Non-pigmented ciliary epithelial cell (primary cell): Measurements from ENCODE around the gene PLXNA4.

Experiments used
- DNase-seq: peaks from one replicate; pipeline ENCODE4 v3.0.0-alpha.2; 2010; ENCODE audit warnings: low read depth

The PLXNA4 gene

DNA sequence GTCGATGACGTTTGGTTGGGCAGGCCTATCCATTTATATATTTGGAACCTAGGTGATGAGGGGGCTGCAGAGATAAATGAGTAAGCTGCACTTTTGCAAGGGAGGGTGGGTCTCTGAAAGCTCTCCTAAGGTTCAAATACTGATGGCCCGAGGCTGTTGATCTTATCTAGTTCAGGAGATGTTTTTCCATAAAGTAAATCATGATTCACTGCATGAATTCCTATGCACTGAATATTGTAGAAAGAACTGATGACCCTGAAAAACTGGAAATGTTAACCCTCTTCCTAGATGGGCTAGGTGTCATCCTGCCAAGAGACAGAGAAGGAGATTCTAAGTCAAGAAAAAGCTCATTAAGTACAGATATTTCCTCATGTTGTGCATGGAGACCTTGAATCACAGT, 459.9 kb downstream of the PLXNA4 start:
- DNase-seq, result no peak

DNA sequence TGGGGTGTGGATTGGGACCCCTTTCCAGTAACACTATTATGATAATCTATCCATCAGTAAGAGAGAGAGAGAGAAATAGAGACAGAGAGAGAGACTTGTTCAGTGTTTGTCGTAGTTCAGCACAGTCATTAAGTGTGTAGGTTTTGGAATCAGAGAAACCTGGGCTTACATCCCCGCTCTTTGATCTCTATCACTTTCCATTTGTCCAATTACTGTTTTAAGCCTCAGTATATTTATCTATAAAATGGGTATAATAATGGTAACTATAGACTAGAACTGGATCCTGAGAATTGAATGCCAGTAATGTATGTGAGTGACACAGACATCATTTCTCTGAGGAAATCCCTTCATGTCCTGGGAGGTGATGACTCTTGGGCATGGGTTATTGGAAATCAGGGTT, 460.5 kb downstream of the PLXNA4 start:
- DNase-seq, result no peak

DNA sequence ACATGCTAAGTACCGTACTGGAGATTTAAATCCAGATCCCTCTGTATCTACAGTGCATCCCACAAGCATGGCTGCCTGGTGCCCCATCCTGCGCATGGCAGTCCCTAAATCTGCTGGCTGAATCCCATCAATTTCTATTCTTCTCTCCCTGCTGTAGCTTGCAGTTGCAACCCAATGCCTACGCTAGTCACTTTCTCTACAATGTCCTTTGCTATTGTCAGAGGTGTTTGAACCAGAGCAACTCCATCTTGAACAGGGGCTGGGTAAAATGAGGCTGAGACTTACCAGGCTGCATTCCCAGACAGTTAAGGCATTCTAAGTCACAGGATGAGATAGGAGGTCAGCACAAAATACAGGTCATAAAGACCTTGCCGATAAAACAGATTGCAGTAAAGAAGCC, 461.2 kb downstream of the PLXNA4 start:
- no peak for DNase-seq

DNA sequence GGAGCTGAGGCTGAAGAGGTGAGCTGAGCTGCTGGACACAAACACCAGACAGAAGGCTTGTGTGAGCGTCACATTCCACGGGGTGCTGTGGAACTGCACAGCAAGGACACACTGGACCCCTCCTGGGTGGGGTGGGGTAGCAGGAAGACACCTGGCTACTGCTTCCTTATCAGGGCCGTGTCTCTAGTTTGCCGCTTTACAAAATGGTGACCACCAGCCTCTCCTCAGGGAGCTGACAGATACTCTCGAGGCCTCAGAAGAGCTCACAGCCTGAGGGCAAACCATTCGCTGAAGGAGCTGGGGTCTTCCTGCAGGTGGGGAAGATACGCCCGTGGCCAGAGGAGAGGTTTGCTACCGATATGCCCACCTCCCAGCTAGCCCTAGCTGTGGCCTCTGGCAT, 461.9 kb downstream of the PLXNA4 start:
- DNase-seq, result no peak

DNA sequence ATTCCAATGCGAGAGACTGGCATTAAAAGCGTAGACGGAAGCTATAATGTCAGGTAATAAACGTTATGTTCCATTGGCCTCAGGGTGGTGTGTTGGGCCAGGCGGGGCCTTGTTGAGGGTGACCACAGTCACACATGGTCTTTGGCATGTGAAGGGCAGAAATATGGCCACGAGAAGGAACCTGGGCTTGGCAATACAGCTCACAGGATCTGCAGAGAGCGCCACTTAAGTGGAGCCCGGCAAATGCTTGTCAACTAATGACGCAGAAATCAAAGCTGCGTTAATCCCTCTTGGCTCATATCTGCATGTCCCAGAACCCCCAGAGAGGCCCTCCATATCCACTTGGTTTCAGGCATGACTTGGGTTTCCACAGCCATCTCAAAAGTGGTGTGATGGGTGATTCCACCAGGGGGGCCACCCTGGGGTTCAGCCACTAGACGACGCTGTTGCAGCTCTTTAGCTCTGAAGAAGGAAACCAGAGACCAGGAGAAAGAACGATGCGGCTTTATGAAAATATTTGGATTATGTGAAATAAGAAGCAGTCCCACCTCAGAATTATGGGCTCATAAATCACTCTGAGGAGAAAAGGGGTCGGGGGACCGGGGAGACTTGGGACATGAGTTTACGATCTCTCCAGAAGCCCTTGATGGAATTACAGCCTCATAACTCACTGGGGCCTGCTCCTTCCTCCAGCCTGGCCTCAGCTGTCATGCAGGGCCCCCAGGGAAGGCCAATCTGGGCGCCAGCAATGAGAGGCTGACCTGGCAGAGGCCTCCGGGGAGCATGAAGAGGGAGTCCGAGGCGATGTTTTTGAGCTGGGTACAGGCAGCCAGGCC, 462.5 kb downstream of the PLXNA4 start:
- DNase-seq, result no peak

DNA sequence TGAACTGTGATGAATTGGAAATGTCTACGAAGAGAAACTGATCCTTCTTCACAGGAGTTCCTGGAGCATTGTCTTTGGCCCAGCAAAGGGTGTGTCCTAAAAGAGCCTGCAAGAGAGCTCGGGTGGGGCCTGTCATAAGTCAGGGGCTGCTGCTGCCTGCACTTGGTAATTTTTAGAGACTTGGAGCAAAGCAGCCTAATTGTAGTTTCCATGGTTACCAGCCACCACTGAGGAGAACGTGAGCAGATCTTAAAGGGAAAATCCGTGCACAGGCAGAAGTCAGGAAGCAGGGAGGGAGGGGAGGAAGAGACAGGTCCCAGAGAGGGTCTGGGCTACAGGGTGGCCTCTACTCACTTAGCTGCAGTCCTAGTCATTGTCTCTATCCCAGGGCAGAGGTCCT, 463.6 kb downstream of the PLXNA4 start:
- DNase-seq, result no peak

DNA sequence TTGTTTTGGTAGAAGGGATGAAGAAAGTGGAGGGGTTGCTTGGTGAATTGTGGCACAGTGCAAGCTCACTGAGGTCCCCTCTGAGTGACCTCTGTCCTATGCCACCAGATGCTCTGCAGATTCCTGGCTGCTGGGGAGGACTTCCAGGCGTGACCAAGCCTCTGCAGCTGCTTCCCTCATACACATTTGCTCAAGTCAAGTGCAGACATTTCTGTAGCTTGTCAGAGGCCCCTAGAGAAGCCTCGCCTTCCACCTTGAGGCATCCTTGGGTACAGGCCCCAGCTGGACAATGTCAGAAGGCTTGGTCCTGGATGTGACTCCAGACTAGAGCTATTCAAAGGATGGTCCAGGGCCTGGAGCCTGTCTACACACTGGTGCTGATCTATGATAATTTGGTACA, 464.2 kb downstream of the PLXNA4 start:
- DNase-seq, result no peak

DNA sequence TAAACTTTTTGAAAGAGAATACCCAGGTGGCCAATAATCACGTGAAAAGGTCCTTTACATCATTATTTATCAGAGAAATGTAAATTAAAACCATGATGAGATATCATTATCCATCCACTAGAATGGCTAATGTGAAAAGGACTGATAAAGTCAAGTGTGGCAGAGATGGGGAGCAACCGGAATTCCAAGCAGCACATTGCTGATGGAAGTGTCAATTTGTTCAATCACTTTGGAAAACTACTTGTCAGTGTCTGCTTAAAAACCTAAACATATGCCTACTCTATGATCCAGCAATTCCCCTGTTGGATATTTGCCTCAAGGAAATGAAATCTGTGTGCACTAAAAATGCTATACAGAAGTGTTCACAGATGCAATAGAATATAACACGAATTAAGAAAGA, 465.6 kb downstream of the PLXNA4 start:
- no peak for DNase-seq

DNA sequence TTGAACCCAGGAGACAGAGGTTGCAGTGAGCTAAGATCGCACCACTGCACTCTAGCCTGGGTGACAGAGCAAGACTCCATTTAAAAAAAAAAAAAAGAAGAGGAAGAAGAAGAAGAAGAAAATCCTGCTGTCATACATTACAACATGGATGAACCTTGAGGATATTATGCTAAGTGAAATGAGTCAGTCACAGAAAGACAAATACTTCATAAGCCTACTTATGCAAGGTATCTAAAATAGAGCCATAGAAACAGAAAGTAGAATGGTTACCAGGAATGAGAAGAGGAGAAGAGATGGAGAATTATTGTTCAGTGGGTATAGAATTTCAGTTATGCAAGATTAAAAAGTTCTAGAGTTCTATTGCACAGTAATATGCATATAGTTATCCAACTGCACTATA, 466.5 kb downstream of the PLXNA4 start:
- no peak for DNase-seq

DNA sequence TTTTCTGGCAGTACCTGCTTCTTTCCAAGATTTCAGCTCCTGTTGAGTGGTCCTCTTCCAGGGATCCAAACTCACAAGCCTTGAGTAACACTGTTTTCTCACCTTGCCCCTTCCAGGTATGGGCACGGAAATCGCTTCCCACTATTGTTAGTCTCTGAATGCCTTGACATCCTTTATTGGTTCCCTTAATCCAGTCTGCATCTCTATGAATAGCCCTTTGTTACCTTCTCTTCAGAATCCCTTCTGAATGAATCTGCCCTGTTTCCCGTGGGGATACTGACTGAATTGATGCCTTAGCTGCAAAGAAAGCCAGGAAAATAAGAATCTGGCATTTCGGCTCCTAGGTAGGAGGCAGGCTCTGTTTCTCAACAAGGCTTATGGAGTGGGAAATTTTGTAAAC, 467.7 kb downstream of the PLXNA4 start:
- no peak for DNase-seq

DNA sequence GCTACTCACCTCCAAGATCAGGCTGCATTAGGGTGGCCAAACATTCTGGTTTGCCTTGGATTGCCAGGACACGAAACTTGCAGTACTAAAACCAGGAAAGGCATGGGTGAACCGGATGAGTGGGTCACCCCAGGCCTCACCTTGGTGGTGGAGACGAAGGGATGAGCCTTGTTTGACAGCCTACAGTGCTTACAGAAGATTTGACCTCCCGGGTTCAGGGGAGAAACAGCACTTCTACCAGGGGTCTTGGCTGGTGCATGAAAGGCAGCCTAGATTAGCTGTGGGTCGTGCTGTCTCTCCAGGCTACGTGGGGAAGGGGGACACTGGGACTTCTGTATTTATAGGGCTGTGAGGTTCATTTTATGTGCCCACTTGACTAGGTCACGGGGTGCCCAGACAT, 469.8 kb downstream of the PLXNA4 start:
- DNase-seq, result no peak

DNA sequence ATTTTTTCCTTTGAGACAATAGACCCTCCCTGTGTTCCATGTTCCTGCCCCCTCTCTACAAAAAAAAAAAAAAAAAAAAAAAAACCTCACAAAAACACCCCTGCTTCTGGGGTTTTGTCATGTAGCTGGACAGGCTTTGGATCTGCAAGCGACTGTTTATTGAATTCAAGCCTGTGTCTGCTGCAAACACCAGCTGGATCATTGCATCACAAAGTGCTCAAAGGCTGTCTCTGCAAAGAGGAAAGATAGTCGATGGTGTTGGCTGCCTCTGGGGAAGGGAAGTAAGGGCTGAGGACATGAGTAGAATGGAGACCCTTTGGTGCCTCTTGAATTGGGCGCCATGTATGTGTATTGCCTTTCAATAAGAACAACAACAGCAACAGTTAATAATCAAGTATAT, 471.2 kb downstream of the PLXNA4 start:
- DNase-seq, result no peak

DNA sequence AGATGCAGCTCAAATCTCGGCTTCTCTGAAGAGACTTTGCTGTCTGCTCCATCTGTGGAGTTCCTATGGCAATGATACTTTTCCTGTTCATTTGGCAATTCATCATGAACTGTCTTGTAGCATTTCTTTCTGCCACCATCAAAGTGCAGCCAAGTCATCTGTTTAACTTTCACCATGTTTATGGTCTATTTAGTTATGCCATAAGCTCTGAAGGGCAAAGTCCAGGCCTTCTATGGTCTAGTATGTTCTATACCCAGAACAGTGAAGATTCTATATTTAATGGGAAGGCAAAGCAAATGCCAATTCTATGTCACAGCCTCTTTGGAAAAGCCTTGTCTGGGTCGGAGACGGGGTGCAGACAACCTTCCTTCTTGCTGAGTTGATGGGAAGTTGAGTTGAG, 472.6 kb downstream of the PLXNA4 start:
- DNase-seq, result no peak

DNA sequence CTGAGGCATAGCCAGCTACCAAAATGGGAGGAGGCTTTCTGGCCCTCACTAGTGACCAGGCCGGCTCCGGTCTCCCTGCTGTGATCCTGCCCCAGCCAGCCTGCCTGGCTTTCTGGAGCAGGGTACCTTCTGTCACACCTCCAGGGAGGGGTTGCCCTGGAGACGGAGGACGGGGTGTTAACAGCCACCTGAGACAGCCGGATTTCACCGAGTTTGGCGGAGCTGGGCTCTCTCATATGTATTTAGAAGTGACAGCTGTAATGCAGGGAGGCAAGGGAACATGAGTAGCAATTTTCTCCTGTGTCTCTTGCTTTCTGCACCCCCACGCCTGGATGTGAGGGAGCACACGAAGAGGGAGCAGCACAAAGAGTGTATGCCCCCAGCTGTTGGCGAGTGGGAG, 473.3 kb downstream of the PLXNA4 start:
- DNase-seq, result no peak

DNA sequence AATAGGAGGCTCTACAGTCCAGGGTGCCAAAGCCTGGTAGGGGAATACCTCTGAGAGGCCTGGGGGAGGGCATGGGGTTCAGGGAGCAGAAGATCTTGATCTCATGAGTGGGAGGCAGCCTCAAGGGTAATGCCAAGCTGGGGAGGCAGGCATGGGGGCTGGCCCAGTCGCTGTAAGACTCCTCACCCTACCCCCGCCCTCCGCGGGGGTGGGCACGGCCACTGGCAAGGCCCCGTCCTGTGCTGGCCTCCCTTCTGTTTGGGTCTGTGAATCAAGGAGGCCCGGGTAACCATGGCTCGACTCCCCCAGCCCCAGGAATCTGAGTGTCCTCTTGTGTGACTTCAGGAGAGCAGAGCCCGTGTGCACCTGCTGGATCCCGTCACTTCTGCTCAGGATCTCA, 473.9 kb downstream of the PLXNA4 start:
- no peak for DNase-seq

DNA sequence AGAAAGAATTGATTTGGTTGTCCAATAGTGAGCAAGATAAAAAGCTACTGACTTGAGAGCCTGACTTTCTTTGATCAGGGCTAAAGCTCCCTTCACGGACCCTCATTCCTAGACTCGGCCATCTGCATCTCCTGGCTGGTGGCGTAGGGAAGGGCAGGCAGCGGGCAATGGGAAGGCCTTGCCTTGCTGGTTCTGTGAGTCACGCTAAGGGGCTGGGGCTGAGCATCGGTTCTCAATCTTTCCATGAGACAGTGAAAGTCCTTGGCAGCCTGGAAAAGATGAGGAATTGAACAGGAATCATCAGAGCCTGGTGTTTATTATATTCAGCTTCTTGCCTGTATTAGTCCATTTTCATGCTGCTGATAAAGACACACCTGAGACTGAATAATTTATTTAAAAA, 475.3 kb downstream of the PLXNA4 start:
- no peak for DNase-seq

DNA sequence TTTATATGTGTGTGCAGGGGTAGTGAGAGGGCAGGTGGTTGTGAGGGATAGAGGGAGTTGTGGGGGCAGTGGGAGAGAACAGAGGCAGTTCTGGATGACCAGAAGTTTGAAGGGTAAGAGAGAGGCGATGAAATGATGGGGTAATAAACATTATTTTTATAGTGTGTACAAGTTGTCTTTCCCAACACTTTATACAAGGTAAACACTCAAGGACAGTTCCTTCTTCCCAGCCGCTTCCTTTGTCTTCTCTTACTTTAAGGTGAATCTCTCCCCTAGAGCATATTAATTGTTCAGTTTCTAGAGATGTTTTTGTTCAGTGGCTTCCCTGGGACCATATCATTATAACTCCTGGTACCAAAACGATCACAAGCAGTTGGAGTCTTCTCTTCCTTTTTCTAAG, 475.8 kb downstream of the PLXNA4 start:
- no peak for DNase-seq

DNA sequence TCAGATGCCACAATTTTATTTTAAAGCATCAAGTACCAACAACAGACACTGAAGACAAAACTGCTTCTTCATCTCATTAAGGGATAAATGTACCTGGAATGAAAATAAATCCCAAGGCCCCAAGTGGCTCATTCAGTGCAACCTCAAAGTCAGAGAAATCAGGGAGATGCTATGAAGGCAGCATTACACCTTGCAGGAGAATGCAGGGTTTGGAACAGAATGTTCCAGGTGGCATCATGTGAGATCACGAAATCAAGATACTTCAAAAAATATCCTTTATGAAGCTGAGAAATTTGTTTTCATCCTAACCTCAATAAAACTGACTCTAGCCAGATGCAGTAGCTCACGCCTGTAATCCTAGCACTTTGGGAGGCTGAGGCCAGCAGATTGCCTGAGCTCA, 477.1 kb downstream of the PLXNA4 start:
- no peak for DNase-seq

DNA sequence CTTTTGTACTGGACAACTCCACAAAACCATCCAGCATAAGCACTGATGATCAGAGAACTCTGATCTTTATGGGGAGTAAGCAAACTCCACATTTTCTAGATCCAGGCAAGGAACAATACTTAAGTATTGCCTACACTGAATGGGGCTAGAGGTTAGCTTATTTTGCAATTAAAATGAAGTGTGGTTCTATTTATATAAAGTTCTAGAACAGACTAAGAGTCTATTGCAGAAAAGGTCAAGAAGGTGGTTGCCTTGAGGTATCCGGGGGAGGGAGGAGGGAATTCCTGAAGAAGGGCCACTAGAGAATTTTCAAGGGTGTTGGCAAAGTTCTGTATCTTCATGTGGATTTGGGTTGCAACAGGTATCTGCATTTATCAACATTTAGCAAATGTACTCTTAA, 477.9 kb downstream of the PLXNA4 start:
- no peak for DNase-seq

DNA sequence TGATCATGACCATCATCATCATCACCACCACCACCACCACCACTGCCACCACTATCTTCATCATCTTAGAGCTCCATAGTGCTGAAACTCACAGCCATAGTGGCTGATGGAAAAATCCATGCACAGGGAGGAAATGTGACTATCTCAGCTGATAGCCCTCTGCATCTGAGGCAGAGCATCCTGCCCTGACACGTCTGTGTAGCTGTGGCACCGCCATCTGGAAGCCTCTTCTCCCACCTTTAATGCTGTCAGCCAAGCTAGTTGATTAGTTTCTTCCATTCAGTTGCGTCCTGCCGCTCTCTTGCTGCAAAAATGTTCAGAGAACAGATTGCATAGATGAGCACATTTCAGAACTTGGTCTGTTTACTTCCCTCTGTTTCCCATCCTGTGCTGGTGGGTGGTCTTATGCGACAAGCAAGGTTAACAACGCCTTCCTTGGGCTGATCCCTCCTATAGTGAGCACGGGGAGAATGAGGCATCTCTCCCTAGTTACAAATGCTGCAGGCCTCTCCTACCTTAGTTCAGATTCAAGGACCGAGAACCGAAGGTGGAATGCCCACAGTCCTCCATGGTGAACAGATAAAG, 478.6 kb downstream of the PLXNA4 start:
- no peak for DNase-seq

DNA sequence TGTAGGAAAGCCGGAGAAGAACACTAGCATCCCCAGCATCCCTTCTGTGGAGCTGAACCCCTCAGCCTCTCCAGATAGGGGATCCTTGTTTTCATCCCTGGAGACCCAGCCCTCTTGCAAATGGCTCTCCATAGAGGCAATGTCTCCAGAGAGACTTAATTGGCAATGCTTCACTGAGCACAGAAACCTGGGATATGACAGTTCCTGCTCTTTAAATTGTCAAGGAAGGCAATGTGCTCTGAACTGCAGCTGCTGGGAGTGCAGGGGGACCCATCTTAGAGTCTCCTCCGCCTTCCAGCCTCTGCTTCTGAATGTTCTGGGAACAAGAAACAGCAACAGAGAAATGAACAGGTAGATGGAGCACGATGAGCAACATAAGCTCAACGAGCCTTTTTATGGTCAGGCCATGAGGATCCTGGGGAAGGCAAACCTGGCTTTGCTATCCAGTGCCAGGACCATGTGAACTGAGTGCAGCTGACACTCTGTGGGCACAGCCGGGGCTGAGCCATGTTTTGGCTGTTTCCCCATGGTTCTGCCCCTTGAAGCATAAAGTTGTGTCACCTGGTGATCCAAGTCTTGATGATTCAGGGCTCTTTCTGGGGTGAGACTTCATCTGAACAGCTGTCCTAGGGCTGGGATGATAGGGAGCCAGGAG, 481.0 kb downstream of the PLXNA4 start:
- no peak for DNase-seq

DNA sequence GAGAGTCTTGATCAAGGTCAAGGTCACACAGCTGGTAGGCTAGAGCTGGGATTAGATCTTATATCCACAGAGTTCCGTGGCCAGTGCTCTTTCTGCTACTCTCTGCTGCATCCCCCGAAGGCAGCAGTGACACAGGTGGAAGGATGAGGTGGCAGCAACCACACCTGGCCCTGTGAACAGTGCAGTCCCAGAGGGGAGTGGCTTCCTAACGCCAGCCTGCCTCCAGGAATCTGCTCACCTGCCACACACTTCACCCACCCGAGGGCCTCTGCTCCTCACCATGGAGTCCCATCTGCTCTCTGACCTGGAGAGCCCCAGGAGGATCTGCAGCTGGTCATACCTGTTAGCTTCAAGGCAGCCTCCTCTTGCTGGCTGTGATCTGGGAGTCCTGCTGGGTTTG, 484.2 kb downstream of the PLXNA4 start:
- no peak for DNase-seq

DNA sequence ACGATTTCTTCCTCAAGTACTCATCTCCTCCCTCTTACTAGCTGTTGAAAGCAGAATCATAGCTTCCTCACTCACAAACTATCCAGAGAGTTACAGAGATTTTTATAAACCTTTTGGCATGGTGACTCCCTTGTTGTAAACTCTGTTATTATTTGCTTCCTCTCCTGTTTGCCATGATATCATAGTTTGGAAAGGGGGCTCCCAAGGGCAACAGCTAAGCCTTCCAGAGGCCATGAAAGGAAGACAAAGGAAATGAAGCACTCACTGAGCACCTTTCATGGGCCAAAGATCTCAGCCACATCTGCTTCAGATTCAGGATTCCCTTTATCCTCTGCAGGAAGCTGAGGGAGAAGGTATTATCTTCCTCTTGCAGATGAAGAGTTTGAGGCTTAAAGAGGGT, 484.6 kb downstream of the PLXNA4 start:
- no peak for DNase-seq

DNA sequence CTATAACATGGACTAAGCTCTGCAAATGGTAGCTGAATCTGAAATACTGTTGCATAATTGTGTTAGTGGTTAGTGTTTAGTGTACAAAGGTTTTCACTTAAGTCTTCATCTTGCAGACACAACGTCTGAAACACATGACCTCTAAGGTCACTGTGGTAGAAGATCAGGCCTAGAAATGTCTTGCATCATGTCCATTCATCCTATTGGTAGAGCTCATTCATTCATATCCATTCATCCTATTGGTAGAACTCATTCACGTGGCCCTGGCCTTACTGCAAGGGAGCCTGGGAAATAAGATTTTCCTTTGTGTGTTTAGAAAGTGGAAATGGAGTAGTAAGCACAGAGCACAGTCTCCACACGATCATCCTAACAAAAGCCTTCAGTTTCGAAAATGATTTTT, 485.8 kb downstream of the PLXNA4 start:
- no peak for DNase-seq
